Measurements from ENCODE around the gene IRF4.

GRCh38 chr6:362231-362923, 29.2 kb upstream of the IRF4 start:
- no peak for TF ChIP-seq CREB5 (CRISPR knock-in tag; IDR thresholded peaks at IDR 0.05; ENCODE audit: low read depth)
- no peak for TF ChIP-seq RARB (CRISPR knock-in tag; IDR thresholded peaks at IDR 0.05)
- TF ChIP-seq OSR1 (CRISPR knock-in tag; IDR thresholded peaks at IDR 0.05): no peak
- no peak for TF ChIP-seq PATZ1 (CRISPR knock-in tag; IDR thresholded peaks at IDR 0.05; ENCODE audit: borderline replicate concordance)
- no peak for TF ChIP-seq BACH2 (CRISPR knock-in tag; IDR thresholded peaks at IDR 0.05; ENCODE audit: borderline replicate concordance)
- TF ChIP-seq TCF4 (CRISPR knock-in tag; IDR thresholded peaks at IDR 0.05; ENCODE audit: borderline replicate concordance): no peak
- no peak for TF ChIP-seq ESRRG (CRISPR knock-in tag; IDR thresholded peaks at IDR 0.05)
- no peak for TF ChIP-seq CSRNP3 (CRISPR knock-in tag; IDR thresholded peaks at IDR 0.05)
- TF ChIP-seq ZFP3 (CRISPR knock-in tag; IDR thresholded peaks at IDR 0.05): no peak
- no peak for TF ChIP-seq ARNTL (CRISPR knock-in tag; IDR thresholded peaks at IDR 0.05; ENCODE audit: borderline replicate concordance, low read depth)

All from SK-N-SH treated with all-trans-retinoic acid at 6 μM for 48 hours (cell line).